Kidney (tissue), 14 donors: ENCODE results near the gene SPRING1. TPM values are rescaled to one million over a fixed set of nuclear protein-coding genes. Genes with fewer than 3 reads are reported as not detected.
A peak's percentile ranks its signal among the peaks of the same experiment; 100 is the strongest.

Experiments
- DNase-seq, 5 donors: peaks; one replicate each; pipeline ENCODE4 v3.0.0-alpha.2; 2013 to 2020
- FAIRE-seq: peaks from 2 replicates; lab custom pipeline; 2012; peaks lifted over from hg19 to GRCh38; lab: Jason Lieb, UNC
- H3K27ac ChIP-seq, 2 donors: one replicate each; pipeline ENCODE4 v1.7.0; 2013; ENCODE audit warnings: low read depth in 2 of 2, low read length in 2 of 2, inconsistent platforms in 1 of 2
- H3K27me3 ChIP-seq: one replicate; pipeline ENCODE4 v1.7.1; 2013; ENCODE audit warnings: low read length, inconsistent platforms; ENCODE audit not compliant: control insufficient read depth, insufficient read depth
- H3K36me3 ChIP-seq, 3 donors: one replicate each; pipeline versions ENCODE4 v1.7.0 to v1.7.1; 2013; ENCODE audit warnings: low read length in 3 of 3, control low read depth in 1 of 3, inconsistent platforms in 1 of 3; ENCODE audit not compliant: insufficient read depth in 3 of 3, control insufficient read depth in 2 of 3
- H3K4me1 ChIP-seq, 3 donors: one replicate each; pipeline versions ENCODE4 v1.7.0 to v1.7.1; 2013; ENCODE audit warnings: low read length in 3 of 3, inconsistent platforms in 1 of 3, low read depth in 1 of 3; ENCODE audit not compliant: control insufficient read depth in 2 of 3, insufficient read depth in 2 of 3
- H3K4me3 ChIP-seq, 3 donors: one replicate each; pipeline versions ENCODE4 v1.7.0 to v1.8.1; 2013; ENCODE audit warnings: low read length in 3 of 3, control low read depth in 1 of 3, inconsistent platforms in 1 of 3
- H3K9ac ChIP-seq, 3 donors: one replicate each; pipeline versions ENCODE4 v1.7.0 to v1.7.1; 2013; ENCODE audit warnings: low read length in 3 of 3, control low read depth in 1 of 3, inconsistent platforms in 1 of 3
- H3K9me3 ChIP-seq, 3 donors: one replicate each; pipeline versions ENCODE4 v1.7.0 to v1.7.1; 2013; ENCODE audit warnings: low read length in 3 of 3, control low read depth in 1 of 3, inconsistent platforms in 1 of 3; ENCODE audit not compliant: control insufficient read depth in 2 of 3, insufficient read depth in 1 of 3
- intact Hi-C: fragments of 100-400 bp; cut with DNase I; formaldehyde crosslinking; loops from one replicate; pipeline ENCODE4 v1.11.1; 2022
- polyA plus RNA-seq: library from polyadenylated mRNA; stranded (reverse); fragments of 350-450 nt; fragmentation: Illumina TruSeq; extraction: RNeasy Lipid Tissue Mini Kit (QIAGEN cat#74804); gene quantifications from one replicate; pipeline ENCODE4 v1.2.3, GENCODE V29; 2014; ENCODE audit warnings: low read depth, low replicate concordance; ENCODE audit not compliant: insufficient read depth
- total RNA-seq: library from RNA; stranded (reverse); fragmentation: NEBNext Ultra II Directional; extraction: Animal tissue kit (Norgen Biotek cat#: 25700); gene quantifications from one replicate; pipeline ENCODE4 v1.2.1, GENCODE V29; 2021
- TF ChIP-seq, protein P1 (sequence below): IDR thresholded peaks from 3 replicates; pipeline ENCODE4 v1.5.1; 2012; ENCODE audit warnings: mild to moderate bottlenecking, moderate library complexity, borderline replicate concordance; ENCODE audit not compliant: insufficient read depth; ENCODE audit errors: extremely low read depth
- donor health status: control.
- donor health status: control.
- donor health status: control.
- donor health status: control.
- donor health status: control.
- donor health status: DM: yes; HTN: yes; CAD: no.
- donor health status: Normal renal cell carcinoma (clear cell type).

Gene SPRING1
- total and polyA plus RNA-seq, 2 donors from 2014 or later, result 45.3 to 49.4 TPM

DNA sequence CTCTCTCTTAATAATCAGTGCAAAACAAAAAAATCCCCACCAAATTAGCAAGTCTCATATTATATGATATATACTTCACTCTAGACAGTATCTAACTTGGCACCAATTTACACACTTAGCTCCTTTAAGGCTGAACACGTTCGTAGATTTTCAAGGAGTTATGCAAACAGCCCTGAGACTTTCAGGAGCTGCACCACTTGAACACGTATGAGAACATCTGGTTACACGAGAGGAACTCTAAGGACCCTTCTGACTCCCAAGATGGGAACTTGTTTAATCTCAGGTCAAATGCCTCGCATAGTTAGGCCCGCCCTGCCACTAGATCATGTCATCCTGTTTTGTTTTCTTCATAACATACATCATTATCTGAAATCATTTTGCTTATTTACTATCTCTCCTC is 10.0 kb downstream of the SPRING1 start:
- FAIRE-seq, result no peak
- intact Hi-C loops, result no loop called here

DNA sequence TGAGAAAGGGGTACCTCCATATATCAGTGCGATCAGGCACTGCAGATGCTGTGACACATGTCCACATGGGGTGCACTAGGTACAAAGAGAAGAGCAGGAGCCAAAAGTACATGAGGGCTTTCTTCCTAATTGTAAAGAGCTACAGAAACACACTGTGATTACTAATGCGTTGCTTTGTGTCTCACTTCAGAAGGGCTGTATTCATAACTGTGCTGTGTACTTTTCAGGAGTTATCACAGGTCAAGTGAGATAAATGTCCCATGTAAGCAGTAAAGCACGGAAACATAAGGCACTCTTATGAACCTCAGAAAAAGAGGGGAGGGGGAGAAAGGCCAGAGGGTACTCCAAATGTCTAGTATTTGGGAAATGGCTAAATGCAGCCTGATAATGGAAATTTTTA is 10.6 kb downstream of the SPRING1 start:
- FAIRE-seq (no peak), DNase-seq (no peak)
- Histone ChIP-seq H3K9ac (no peak overlapping the region), H3K4me1 (peaks cover 0 to 9% (median 4%) of the 10 kb centered on the region in 3 donors), H3K36me3 (peaks cover 0 to 2% (median 0%) of the 10 kb centered on the region in 3 donors), H3K4me3 (no peak overlapping the region), H3K9me3 (no peaks in the 10 kb centered on the region), H3K27ac (no peak overlapping the region), H3K27me3 (no peaks in the 10 kb centered on the region)
- TF ChIP-seq, protein P1, sequence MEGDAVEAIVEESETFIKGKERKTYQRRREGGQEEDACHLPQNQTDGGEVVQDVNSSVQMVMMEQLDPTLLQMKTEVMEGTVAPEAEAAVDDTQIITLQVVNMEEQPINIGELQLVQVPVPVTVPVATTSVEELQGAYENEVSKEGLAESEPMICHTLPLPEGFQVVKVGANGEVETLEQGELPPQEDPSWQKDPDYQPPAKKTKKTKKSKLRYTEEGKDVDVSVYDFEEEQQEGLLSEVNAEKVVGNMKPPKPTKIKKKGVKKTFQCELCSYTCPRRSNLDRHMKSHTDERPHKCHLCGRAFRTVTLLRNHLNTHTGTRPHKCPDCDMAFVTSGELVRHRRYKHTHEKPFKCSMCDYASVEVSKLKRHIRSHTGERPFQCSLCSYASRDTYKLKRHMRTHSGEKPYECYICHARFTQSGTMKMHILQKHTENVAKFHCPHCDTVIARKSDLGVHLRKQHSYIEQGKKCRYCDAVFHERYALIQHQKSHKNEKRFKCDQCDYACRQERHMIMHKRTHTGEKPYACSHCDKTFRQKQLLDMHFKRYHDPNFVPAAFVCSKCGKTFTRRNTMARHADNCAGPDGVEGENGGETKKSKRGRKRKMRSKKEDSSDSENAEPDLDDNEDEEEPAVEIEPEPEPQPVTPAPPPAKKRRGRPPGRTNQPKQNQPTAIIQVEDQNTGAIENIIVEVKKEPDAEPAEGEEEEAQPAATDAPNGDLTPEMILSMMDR, result no peak
- intact Hi-C loops, result no loop called here

More for the DNA sequence above, 10.0 kb downstream of the SPRING1 start:
- Histone ChIP-seq H3K27ac (no peak overlapping the region), H3K36me3 (peaks cover 0 to 3% (median 2%) of the 10 kb centered on the region in 3 donors), H3K4me3 (no peak overlapping the region), H3K27me3 (no peaks in the 10 kb centered on the region), H3K9me3 (no peaks in the 10 kb centered on the region), H3K4me1 (peaks cover 0 to 9% (median 4%) of the 10 kb centered on the region in 3 donors), H3K9ac (no peak overlapping the region)
- TF ChIP-seq, protein P1, result no peak
- DNase-seq, result no peak

DNA sequence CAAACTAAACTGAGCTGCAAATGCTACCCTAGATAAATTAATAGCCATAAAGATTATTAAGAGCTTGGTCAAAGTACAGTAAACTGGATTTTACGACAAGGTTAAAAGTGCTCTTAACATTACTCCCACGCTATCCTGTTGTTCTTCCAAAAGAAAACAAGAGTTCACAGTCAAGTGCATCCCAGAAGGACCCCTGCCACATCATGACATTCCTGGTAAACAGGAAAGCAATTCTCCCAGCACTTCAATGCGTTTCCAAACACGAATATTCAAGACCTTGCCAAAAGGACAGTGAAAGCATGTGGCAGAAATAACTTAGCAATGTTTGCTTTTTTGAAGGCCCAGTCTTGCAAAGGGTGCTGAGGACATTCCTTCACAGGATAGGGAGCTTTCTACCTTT is 11.2 kb downstream of the SPRING1 start:
- no peak overlapping the region for H3K9ac ChIP-seq
- no peak overlapping the region for H3K27ac ChIP-seq
- H3K9me3 ChIP-seq, result no peaks in the 10 kb centered on the region
- peak in 2 of 5 donors; percentile 66 to 80 for DNase-seq
- TF ChIP-seq, protein P1, result no peak
- no peak for FAIRE-seq
- no peaks in the 10 kb centered on the region for H3K27me3 ChIP-seq
- H3K36me3 ChIP-seq, result peaks cover 0 to 3% (median 0%) of the 10 kb centered on the region in 3 donors
- no peak overlapping the region for H3K4me3 ChIP-seq
- intact Hi-C loops, result no loop called here
- H3K4me1 ChIP-seq, result peaks cover 0 to 9% (median 4%) of the 10 kb centered on the region in 3 donors

DNA sequence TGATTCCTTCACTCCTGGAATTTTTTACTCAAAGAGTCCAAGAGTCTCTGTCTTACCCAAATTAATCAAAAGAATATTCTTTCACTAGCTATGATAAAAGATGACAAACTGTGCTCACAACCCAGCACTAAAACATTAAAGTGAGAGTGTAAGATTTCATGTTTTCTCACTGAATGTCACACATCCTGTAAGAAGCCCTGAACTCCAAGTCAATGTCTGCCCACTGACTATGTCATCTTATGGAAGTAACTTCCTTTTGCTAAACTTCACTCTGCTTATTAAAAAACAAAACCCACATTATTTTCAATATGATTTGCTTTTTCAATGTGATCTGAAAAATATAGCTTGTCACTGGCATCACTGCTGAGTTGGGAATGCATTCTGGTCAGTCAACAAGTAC is 15.6 kb downstream of the SPRING1 start:
- Histone ChIP-seq H3K9ac (no peak overlapping the region), H3K27ac (no peak overlapping the region), H3K4me1 (peaks cover 3 to 24% (median 23%) of the 10 kb centered on the region in 3 donors), H3K36me3 (peaks cover 0 to 4% (median 1%) of the 10 kb centered on the region in 3 donors), H3K9me3 (no peaks in the 10 kb centered on the region), H3K4me3 (no peak overlapping the region), H3K27me3 (no peaks in the 10 kb centered on the region)
- DNase-seq (no peak), FAIRE-seq (no peak)
- intact Hi-C loops, result no loop called here
- TF ChIP-seq, protein P1, result no peak
